SK-N-SH treated with all-trans-retinoic acid at 6 μM for 48 hours (cell line): ENCODE measurements around the gene SPDYE3.
"Not testable (repeated sequence)": the region's sequence is repeated elsewhere in the genome, so short reads cannot be mapped to it uniquely, and the experiment has no call there.

Experiments used
- ATAC-seq: fragments of 200-7000 bp; cut with Tn5 transposase; 3 replicates; pipeline ENCODE4 v1.9.1; 2020; ENCODE audit warnings: mild to moderate bottlenecking, moderate library complexity
- BACH2 ChIP-seq: fragments of 250-450 bp; sonication (Bioruptor Pico); IDR thresholded peaks from 2 replicates; pipeline ENCODE4 v1.9.0; 2021; ENCODE audit warnings: mild to moderate bottlenecking, borderline replicate concordance
- CSDC2 ChIP-seq: fragments of 250-450 bp; sonication (Bioruptor Pico); IDR thresholded peaks from 2 replicates; pipeline ENCODE4 v1.5.0; 2020; ENCODE audit warnings: mild to moderate bottlenecking, moderate library complexity
- GLIS3 ChIP-seq: fragments of 250-450 bp; sonication (Bioruptor Pico); IDR thresholded peaks from 2 replicates; pipeline ENCODE4 v1.5.0; 2020; ENCODE audit warnings: mild to moderate bottlenecking, moderate library complexity
- ISL1 ChIP-seq: fragments of 250-450 bp; sonication (Bioruptor Pico); IDR thresholded peaks from 2 replicates; pipeline ENCODE4 v2.1.2; 2022; ENCODE audit warnings: mild to moderate bottlenecking, moderate library complexity
- OSR1 ChIP-seq: fragments of 250-450 bp; sonication (Bioruptor Pico); IDR thresholded peaks from 2 replicates; pipeline ENCODE4 v1.8.0; 2022; ENCODE audit warnings: moderate library complexity, mild to moderate bottlenecking, inconsistent platforms
- PPARA ChIP-seq: fragments of 250-450 bp; sonication (Bioruptor Pico); IDR thresholded peaks from 2 replicates; pipeline ENCODE4 v1.5.0; 2020; ENCODE audit warnings: mild to moderate bottlenecking, borderline replicate concordance
- RARB ChIP-seq: fragments of 250-450 bp; sonication (Bioruptor Pico); IDR thresholded peaks from 2 replicates; pipeline ENCODE4 v1.8.0; 2021; ENCODE audit warnings: mild to moderate bottlenecking, moderate library complexity
- SNAI2 ChIP-seq: fragments of 250-450 bp; sonication (Bioruptor Pico); IDR thresholded peaks from 2 replicates; pipeline ENCODE4 v1.5.0; 2020; ENCODE audit warnings: mild to moderate bottlenecking, moderate library complexity
- TCF4 ChIP-seq: fragments of 250-450 bp; sonication (Bioruptor Pico); IDR thresholded peaks from 2 replicates; pipeline ENCODE4 v1.8.0; 2021; ENCODE audit warnings: mild to moderate bottlenecking, moderate library complexity, borderline replicate concordance
- TOX ChIP-seq: fragments of 250-450 bp; sonication (Bioruptor Pico); IDR thresholded peaks from 2 replicates; pipeline ENCODE4 v1.8.0; 2021; ENCODE audit warnings: mild to moderate bottlenecking, moderate library complexity, borderline replicate concordance
- ZC3H10 ChIP-seq: fragments of 250-450 bp; sonication (Bioruptor Pico); IDR thresholded peaks from 2 replicates; pipeline ENCODE4 v1.5.1; 2021; ENCODE audit warnings: mild to moderate bottlenecking, moderate library complexity
- ZFP3 ChIP-seq: fragments of 250-450 bp; sonication (Bioruptor Pico); IDR thresholded peaks from 2 replicates; pipeline ENCODE4 v1.5.0; 2020; ENCODE audit warnings: mild to moderate bottlenecking, moderate library complexity
- ZNF565 ChIP-seq: fragments of 450-650 bp; formaldehyde crosslinking; conservative IDR thresholded peaks from 2 replicates; pipeline ENCODE4 v1.5.0; 2020; ENCODE audit warnings: low read depth, mild to moderate bottlenecking, moderate library complexity
- ZNF70 ChIP-seq: fragments of 450-650 bp; formaldehyde crosslinking; IDR thresholded peaks from 2 replicates; pipeline ENCODE4 v1.5.0; 2020; ENCODE audit warnings: mild to moderate bottlenecking, moderate library complexity
- ZNF8 ChIP-seq: fragments of 450-650 bp; formaldehyde crosslinking; IDR thresholded peaks from 2 replicates; pipeline ENCODE4 v1.5.0; 2020; ENCODE audit warnings: mild to moderate bottlenecking, moderate library complexity
- TF ChIP-seq, protein P1 (sequence below): fragments of 250-450 bp; sonication (Bioruptor Pico); IDR thresholded peaks from 2 replicates; pipeline ENCODE4 v1.5.1; 2020; ENCODE audit warnings: low read depth, mild to moderate bottlenecking, moderate library complexity
- TF ChIP-seq, protein P2 (sequence below): fragments of 250-450 bp; sonication (Bioruptor Pico); IDR thresholded peaks from 2 replicates; pipeline ENCODE4 v1.5.0; 2020; ENCODE audit warnings: mild to moderate bottlenecking, moderate library complexity
- TF ChIP-seq, protein P3 (sequence below): fragments of 250-450 bp; sonication (Bioruptor Pico); IDR thresholded peaks from 2 replicates; pipeline ENCODE4 v1.8.0; 2020; ENCODE audit warnings: mild to moderate bottlenecking, moderate library complexity, borderline replicate concordance
- TF ChIP-seq, protein P4 (sequence below): fragments of 250-450 bp; sonication (Bioruptor Pico); IDR thresholded peaks from 2 replicates; pipeline ENCODE4 v1.5.1; 2021; ENCODE audit warnings: mild to moderate bottlenecking, moderate library complexity
- TF ChIP-seq, protein P5 (sequence below): fragments of 250-450 bp; sonication (Bioruptor Pico); IDR thresholded peaks from 2 replicates; pipeline ENCODE4 v1.8.0; 2021; ENCODE audit warnings: low read depth, mild to moderate bottlenecking, moderate library complexity, borderline replicate concordance

SPDYE3 gene

DNA sequence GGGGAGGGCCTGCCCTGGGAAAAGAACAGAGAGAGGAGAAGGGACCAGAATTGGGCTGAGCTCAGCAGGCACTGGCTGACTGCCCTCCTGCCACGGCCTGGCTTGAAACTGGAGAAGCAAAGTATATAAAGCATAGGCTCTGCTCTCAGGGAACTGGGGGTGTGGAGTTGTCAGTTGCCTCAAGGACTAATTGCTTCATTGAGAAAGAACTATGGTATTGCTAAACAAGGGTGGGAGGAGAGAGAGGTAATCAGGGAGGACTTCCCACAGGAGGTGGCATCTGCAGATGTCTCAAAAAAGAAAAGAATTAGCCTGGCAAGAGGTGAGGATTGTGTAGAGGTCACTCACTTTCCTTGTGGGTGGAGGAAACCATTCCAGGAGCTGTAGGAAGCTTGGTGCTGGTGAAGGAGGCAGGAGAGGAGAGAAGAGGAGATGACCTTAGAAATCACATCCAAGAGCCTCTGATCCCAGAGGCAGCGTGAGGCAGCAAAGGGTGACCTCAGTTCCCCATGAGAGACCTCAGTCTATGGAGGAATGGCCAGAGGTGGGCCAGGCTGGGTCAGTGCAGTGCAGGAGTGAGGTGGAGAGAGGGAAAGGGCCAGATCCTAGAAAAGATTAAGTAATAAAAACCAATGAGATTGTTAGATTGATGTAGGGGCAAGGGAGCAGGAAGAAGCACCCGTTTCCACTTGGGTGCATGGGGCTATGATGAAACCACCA, 52.8 kb downstream of the SPDYE3 start:
- TF ChIP-seq, protein P1, sequence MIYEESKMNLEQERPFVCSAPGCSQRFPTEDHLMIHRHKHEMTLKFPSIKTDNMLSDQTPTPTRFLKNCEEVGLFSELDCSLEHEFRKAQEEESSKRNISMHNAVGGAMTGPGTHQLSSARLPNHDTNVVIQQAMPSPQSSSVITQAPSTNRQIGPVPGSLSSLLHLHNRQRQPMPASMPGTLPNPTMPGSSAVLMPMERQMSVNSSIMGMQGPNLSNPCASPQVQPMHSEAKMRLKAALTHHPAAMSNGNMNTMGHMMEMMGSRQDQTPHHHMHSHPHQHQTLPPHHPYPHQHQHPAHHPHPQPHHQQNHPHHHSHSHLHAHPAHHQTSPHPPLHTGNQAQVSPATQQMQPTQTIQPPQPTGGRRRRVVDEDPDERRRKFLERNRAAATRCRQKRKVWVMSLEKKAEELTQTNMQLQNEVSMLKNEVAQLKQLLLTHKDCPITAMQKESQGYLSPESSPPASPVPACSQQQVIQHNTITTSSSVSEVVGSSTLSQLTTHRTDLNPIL (CRISPR knock-in tag): no peak
- TF ChIP-seq ZFP3 (CRISPR knock-in tag) (no peak), ISL1 (CRISPR knock-in tag) (no peak), ZC3H10 (CRISPR knock-in tag) (no peak)
- TF ChIP-seq, protein P2, sequence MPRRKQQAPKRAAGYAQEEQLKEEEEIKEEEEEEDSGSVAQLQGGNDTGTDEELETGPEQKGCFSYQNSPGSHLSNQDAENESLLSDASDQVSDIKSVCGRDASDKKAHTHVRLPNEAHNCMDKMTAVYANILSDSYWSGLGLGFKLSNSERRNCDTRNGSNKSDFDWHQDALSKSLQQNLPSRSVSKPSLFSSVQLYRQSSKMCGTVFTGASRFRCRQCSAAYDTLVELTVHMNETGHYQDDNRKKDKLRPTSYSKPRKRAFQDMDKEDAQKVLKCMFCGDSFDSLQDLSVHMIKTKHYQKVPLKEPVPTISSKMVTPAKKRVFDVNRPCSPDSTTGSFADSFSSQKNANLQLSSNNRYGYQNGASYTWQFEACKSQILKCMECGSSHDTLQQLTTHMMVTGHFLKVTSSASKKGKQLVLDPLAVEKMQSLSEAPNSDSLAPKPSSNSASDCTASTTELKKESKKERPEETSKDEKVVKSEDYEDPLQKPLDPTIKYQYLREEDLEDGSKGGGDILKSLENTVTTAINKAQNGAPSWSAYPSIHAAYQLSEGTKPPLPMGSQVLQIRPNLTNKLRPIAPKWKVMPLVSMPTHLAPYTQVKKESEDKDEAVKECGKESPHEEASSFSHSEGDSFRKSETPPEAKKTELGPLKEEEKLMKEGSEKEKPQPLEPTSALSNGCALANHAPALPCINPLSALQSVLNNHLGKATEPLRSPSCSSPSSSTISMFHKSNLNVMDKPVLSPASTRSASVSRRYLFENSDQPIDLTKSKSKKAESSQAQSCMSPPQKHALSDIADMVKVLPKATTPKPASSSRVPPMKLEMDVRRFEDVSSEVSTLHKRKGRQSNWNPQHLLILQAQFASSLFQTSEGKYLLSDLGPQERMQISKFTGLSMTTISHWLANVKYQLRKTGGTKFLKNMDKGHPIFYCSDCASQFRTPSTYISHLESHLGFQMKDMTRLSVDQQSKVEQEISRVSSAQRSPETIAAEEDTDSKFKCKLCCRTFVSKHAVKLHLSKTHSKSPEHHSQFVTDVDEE (CRISPR knock-in tag): no peak

DNA sequence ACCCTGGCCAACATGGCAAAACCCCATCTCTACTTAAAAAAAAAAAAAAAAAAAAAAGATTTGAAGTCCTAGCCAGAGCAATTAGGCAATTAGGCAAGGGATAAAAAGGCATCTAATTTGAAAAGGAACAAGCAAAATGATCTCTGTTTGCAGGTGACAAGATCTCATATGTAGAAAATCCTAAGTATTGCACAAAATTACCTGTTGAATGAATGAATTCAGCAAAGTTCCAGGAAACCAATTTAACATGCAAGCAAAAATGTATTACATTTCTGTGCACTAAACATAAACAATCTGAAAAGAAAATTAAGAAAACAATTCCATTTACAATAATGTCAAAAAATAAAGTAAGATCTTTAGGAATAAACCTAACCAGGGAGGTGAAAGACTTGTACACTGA, 55.6 kb downstream of the SPDYE3 start:
- ATAC-seq: no peak
- TF ChIP-seq, protein P3, sequence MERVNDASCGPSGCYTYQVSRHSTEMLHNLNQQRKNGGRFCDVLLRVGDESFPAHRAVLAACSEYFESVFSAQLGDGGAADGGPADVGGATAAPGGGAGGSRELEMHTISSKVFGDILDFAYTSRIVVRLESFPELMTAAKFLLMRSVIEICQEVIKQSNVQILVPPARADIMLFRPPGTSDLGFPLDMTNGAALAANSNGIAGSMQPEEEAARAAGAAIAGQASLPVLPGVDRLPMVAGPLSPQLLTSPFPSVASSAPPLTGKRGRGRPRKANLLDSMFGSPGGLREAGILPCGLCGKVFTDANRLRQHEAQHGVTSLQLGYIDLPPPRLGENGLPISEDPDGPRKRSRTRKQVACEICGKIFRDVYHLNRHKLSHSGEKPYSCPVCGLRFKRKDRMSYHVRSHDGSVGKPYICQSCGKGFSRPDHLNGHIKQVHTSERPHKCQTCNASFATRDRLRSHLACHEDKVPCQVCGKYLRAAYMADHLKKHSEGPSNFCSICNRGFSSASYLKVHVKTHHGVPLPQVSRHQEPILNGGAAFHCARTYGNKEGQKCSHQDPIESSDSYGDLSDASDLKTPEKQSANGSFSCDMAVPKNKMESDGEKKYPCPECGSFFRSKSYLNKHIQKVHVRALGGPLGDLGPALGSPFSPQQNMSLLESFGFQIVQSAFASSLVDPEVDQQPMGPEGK (CRISPR knock-in tag): no peak
- TF ChIP-seq SNAI2 (CRISPR knock-in tag) (no peak), ZC3H10 (CRISPR knock-in tag) (no peak), OSR1 (CRISPR knock-in tag) (no peak), ISL1 (CRISPR knock-in tag) (no peak), PPARA (CRISPR knock-in tag) (no peak), RARB (CRISPR knock-in tag) (no peak), CSDC2 (no peak), TOX (no peak), GLIS3 (no peak), ZNF565 (no peak), ZNF8 (CRISPR knock-in tag) (no peak)
- TF ChIP-seq, protein P4, sequence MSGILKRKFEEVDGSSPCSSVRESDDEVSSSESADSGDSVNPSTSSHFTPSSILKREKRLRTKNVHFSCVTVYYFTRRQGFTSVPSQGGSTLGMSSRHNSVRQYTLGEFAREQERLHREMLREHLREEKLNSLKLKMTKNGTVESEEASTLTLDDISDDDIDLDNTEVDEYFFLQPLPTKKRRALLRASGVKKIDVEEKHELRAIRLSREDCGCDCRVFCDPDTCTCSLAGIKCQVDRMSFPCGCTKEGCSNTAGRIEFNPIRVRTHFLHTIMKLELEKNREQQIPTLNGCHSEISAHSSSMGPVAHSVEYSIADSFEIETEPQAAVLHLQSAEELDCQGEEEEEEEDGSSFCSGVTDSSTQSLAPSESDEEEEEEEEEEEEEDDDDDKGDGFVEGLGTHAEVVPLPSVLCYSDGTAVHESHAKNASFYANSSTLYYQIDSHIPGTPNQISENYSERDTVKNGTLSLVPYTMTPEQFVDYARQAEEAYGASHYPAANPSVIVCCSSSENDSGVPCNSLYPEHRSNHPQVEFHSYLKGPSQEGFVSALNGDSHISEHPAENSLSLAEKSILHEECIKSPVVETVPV (CRISPR knock-in tag): no peak
- TF ChIP-seq, protein P2 (CRISPR knock-in tag): no peak

More for the DNA sequence above, 52.8 kb downstream of the SPDYE3 start:
- ATAC-seq: no peak

DNA sequence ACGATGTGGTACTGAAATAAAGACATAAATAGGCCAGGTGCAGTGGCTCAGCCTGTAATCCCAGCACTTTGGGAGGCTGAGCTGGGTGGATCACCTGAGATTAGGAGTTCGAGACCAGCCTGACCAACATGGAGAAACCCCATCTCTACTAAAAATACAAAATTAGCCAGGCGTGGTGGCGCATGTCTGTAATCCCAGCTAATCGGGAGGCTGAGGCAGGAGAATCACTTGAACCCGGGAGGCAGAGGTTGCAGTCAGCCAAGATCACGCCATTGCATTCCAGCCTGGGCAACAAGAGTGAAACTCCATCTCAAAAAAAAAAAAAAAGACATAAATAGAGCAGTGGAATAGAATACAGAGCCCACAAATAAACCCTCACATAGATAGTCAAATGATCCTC, 56.3 kb downstream of the SPDYE3 start:
- ATAC-seq: not testable (repeated sequence)

DNA sequence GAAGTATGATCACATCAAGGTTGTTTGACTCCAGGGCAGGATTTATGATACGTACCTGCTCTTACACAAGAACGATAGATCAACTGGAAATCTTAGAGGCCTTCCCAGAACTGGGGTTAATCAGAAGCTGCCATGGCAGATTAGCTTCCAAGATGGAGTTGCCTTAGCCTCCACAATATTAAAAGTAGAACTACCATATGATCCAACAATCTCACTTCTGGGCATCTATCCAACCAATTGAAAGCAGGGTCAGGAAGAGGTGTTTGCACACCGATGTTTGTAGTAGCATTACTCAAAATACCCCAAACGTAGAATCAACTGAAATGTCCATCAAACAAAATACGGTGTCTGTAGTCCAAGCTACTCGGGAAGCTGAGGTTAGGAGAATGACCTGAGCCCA, 57.0 kb downstream of the SPDYE3 start:
- ATAC-seq: no peak
- TF ChIP-seq BACH2 (CRISPR knock-in tag) (no peak), CSDC2 (no peak), SNAI2 (CRISPR knock-in tag) (no peak), ZFP3 (CRISPR knock-in tag) (no peak), RARB (CRISPR knock-in tag) (no peak), TOX (no peak), ZNF8 (CRISPR knock-in tag) (no peak), ZNF70 (CRISPR knock-in tag) (no peak), ISL1 (CRISPR knock-in tag) (no peak), GLIS3 (no peak), TCF4 (CRISPR knock-in tag) (no peak)
- TF ChIP-seq, protein P2 (CRISPR knock-in tag): no peak
- TF ChIP-seq, protein P5, sequence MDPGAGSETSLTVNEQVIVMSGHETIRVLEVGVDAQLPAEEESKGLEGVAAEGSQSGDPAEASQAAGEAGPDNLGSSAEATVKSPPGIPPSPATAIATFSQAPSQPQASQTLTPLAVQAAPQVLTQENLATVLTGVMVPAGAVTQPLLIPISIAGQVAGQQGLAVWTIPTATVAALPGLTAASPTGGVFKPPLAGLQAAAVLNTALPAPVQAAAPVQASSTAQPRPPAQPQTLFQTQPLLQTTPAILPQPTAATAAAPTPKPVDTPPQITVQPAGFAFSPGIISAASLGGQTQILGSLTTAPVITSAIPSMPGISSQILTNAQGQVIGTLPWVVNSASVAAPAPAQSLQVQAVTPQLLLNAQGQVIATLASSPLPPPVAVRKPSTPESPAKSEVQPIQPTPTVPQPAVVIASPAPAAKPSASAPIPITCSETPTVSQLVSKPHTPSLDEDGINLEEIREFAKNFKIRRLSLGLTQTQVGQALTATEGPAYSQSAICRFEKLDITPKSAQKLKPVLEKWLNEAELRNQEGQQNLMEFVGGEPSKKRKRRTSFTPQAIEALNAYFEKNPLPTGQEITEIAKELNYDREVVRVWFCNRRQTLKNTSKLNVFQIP (CRISPR knock-in tag): no peak
